Stomach (tissue), 9 donors: ENCODE measurements around the gene DCXR. TPM values are rescaled to one million over a fixed set of nuclear protein-coding genes. Genes with fewer than 3 reads are reported as not detected.

Experiments used
- DNase-seq, 2 donors: peaks; one replicate each; pipeline versions ENCODE4 v3.0.0 to v3.0.0-alpha.2; 2013 to 2019
- H3K27ac ChIP-seq, 5 donors: fragments of 200-600 bp in 4 of 5; sonication (generic) in 4 of 5; one replicate each; pipeline ENCODE4 v1.5.1; 2013 to 2019; ENCODE audit warnings: mild to moderate bottlenecking in 1 of 5, moderate library complexity in 1 of 5
- H3K27me3 ChIP-seq, 3 donors: fragments of 200-600 bp; sonication (generic); one replicate each; pipeline ENCODE4 v1.5.1; 2017 to 2019; ENCODE audit warnings: mixed run types in 1 of 3
- H3K36me3 ChIP-seq, 4 donors: fragments of 200-600 bp; sonication (generic); 1 replicate in 3 of 4; 2 replicates in 1 of 4; pipeline ENCODE4 v1.5.1; 2016 to 2019
- H3K4me1 ChIP-seq, 4 donors: fragments of 200-600 bp; sonication (generic); one replicate each; pipeline ENCODE4 v1.5.1; 2016 to 2019
- H3K4me3 ChIP-seq, 4 donors: fragments of 200-600 bp; sonication (generic) in 3 of 4; one replicate each; pipeline ENCODE4 v1.5.1; 2016 to 2019; ENCODE audit warnings: mild to moderate bottlenecking in 1 of 4
- H3K9me3 ChIP-seq, 4 donors: fragments of 200-600 bp; sonication (generic); one replicate each; pipeline ENCODE4 v1.5.1; 2016 to 2019
- CTCF ChIP-seq, 7 experiments: fragments of 450-650 bp in 4 of 7; fragments of 200-600 bp in 3 of 7; sonication (generic) in 3 of 7; IDR thresholded peaks; one replicate each; pipeline ENCODE4 v1.5.1; 2016 to 2019; ENCODE audit warnings: antibody characterized with exemption in 7 of 7, control low read depth in 2 of 7, mild to moderate bottlenecking in 1 of 7
- EP300 ChIP-seq: sonication (generic); formaldehyde crosslinking; IDR thresholded peaks from one replicate; pipeline ENCODE4 v1.6.1; 2017; ENCODE audit warnings: antibody characterized with exemption
- POLR2A ChIP-seq, 4 donors: fragments of 450-650 bp; IDR thresholded peaks; one replicate each; pipeline ENCODE4 v1.6.1; 2016; ENCODE audit warnings: antibody characterized with exemption in 4 of 4, control low read depth in 2 of 4, mild to moderate bottlenecking in 1 of 4, moderate library complexity in 1 of 4
- POLR2AphosphoS5 ChIP-seq, 3 donors: sonication (generic); formaldehyde crosslinking; IDR thresholded peaks; one replicate each; pipeline ENCODE4 v1.6.1; 2016; ENCODE audit warnings: antibody characterized with exemption in 3 of 3
- WGBS, 5 donors: extraction: QIAGEN DNeasy Blood & Tissue Kit in 3 of 5; methylation state at CpG; one replicate each; pipeline versions ENCODE4 v1.1.5 to v1.1.7; 2013 to 2018; 5-methylcytosine and 5-hydroxymethylcytosine counted together
- intact Hi-C: fragments of 100-400 bp; cut with DNase I; formaldehyde crosslinking; loops from one replicate; pipeline ENCODE4 v1.15.1; 2023; ENCODE audit warnings: low total_unique reads
- polyA plus RNA-seq, 3 donors: library from polyadenylated mRNA; stranded (reverse); fragments of 200-250 nt; gene quantifications; one replicate each; pipeline ENCODE4 v1.2.3, GENCODE V29; 2013
- total RNA-seq, 5 donors: library from RNA; depleted of rRNA; stranded (reverse); fragments of >200 nt; gene quantifications; one replicate each; pipeline versions ENCODE4 v1.1.0 to v1.2.3, GENCODE V29; 2014 to 2016
- donor health status: healthy with polysubstance abuse.
- donor health status: Bipolar disorder and iron deficiency.
- donor health status: healthy.

Gene DCXR
- total and polyA plus RNA-seq, 8 donors: 11.1 to 461 (median 231) TPM

- H3K27ac ChIP-seq: peak overlapping the region in 3 of 5 donors; percentile 7 to 59 (median 16)
- no peak for TF ChIP-seq POLR2A (IDR thresholded peaks at IDR 0.05)
- TF ChIP-seq CTCF (IDR thresholded peaks at IDR 0.05): no peak
- TF ChIP-seq EP300: no peak
- TF ChIP-seq POLR2AphosphoS5 (IDR thresholded peaks at IDR 0.05): no peak
- no peaks in the 10 kb centered on the region for H3K27me3 ChIP-seq
- intact Hi-C loops: no loop called here
- H3K36me3 ChIP-seq: peaks cover 0 to 51% (median 21%) of the 10 kb centered on the region in 4 donors
- peaks cover 20 to 53% (median 53%) of the 10 kb centered on the region in 4 donors for H3K4me1 ChIP-seq
- DNase-seq: peak; percentile 69 to 72
- no peaks in the 10 kb centered on the region for H3K9me3 ChIP-seq
- peak overlapping the region in 1 of 4 donors; percentile 3 for H3K4me3 ChIP-seq
- 40 to 69% (median 52%) methylated on average over 26 to 39 of the region's 39 CpGs for WGBS, 5 donors
These were observed 42.7 kb downstream of the DCXR start for GRCh38 chr17:81994593-81995462.

- intact Hi-C loops: no loop called here
These were observed 43.5 kb downstream of the DCXR start for GRCh38 chr17:81993729-81994592.

GRCh38 chr17:81992306-81993102, 45.0 kb downstream of the DCXR start:
- no peaks in the 10 kb centered on the region for H3K27me3 ChIP-seq
- TF ChIP-seq POLR2AphosphoS5 (IDR thresholded peaks at IDR 0.05): no peak
- no peak for TF ChIP-seq CTCF (IDR thresholded peaks at IDR 0.05)
- no peak for TF ChIP-seq EP300
- no peak for TF ChIP-seq POLR2A (IDR thresholded peaks at IDR 0.05)
- no peak for DNase-seq
- 61 to 73% (median 65%) methylated on average over 18 to 31 of the region's 31 CpGs for WGBS, 5 donors
- intact Hi-C loops: no loop called here
- peaks cover 20 to 53% (median 51%) of the 10 kb centered on the region in 4 donors for H3K4me1 ChIP-seq
- H3K9me3 ChIP-seq: no peaks in the 10 kb centered on the region
- H3K27ac ChIP-seq: peak overlapping the region; percentile 61 to 77 (median 76)
- peaks cover 0 to 57% (median 32%) of the 10 kb centered on the region in 4 donors for H3K36me3 ChIP-seq
- peak overlapping the region in 3 of 4 donors; percentile 17 to 28 (median 22) for H3K4me3 ChIP-seq

More at GRCh38 chr17:81993729-81994592, 43.5 kb downstream of the DCXR start:
- Histone ChIP-seq H3K4me1 (peaks cover 20 to 53% (median 51%) of the 10 kb centered on the region in 4 donors), H3K9me3 (no peaks in the 10 kb centered on the region), H3K4me3 (peak overlapping the region in 1 of 4 donors; percentile 3), H3K36me3 (peaks cover 0 to 52% (median 25%) of the 10 kb centered on the region in 4 donors), H3K27me3 (no peaks in the 10 kb centered on the region), H3K27ac (peak overlapping the region in 2 of 5 donors; percentile 16 to 59)
- WGBS, 5 donors: 91 to 94% (median 92%) methylated on average over 24 to 37 of the region's 37 CpGs
- no peak for TF ChIP-seq CTCF (IDR thresholded peaks at IDR 0.05)
- TF ChIP-seq POLR2A (IDR thresholded peaks at IDR 0.05): no peak
- no peak for TF ChIP-seq EP300
- no peak for TF ChIP-seq POLR2AphosphoS5 (IDR thresholded peaks at IDR 0.05)
- DNase-seq: no peak
